ENCODE data around the gene ATP5MG.

- TF ChIP-seq CTCF (IDR thresholded peaks at IDR 0.05), result no peak
- TF ChIP-seq POLR2A (IDR thresholded peaks at IDR 0.05), result no peak
- TF ChIP-seq POLR2AphosphoS5 (IDR thresholded peaks at IDR 0.05), result no peak
- TF ChIP-seq EP300 (IDR thresholded peaks at IDR 0.05), result no peak
Measured at GRCh38 chr11:118442301-118442700, 40.9 kb downstream of the ATP5MG start.
